DMS53 treated with DMSO at 0.1 percent for 48 hours (cell line): ENCODE results near the gene DPH1.

Source experiments
- DNase-seq: peaks from one replicate; lab custom pipeline; 2025; ENCODE audit not compliant: unreplicated experiment; lab: John Stamatoyannopoulos, UW

Gene DPH1

DNA sequence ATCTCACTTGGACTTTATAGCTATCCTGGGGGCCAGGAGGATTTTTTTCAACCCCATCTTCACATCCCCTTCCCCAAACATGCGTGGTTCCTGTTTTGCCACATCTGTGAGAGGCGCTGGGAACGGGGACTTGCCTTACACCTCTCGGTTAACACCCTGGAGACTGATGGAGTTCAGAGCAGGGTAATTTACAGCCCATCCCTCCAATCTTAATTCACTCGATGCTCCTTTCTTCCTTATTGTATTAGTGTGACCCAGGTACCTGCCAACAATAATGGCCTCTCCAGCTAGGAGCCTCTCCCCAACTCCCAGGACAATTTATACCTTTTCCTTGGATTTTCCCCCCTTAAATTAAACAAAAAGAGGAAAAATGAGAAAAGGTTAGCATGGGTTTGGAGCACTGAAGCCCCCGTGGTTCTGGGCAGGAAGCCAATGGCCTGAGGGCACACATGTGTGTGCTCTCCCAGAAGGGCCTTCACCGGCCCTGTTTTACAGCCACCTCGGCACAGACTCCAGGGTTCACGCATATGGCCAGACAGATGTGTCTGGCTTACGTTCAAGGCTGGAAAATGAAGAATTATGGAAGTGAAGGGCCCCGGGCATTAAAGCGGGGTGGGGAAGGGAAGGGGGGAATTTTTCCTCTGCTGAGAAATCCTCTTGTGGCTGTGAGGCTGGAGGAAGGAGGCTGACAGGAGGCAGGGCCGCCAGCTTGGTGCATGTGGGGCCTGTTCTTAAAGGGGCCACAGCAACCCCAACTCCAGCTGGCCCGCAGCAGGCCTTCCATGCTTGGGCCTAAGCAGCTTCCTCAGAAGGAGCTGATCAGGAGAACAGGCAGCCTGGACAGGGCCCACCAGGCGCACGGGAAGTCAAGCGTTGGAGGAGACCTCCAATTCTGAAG lies 46.4 kb downstream of the DPH1 start:
- no peak for DNase-seq

DNA sequence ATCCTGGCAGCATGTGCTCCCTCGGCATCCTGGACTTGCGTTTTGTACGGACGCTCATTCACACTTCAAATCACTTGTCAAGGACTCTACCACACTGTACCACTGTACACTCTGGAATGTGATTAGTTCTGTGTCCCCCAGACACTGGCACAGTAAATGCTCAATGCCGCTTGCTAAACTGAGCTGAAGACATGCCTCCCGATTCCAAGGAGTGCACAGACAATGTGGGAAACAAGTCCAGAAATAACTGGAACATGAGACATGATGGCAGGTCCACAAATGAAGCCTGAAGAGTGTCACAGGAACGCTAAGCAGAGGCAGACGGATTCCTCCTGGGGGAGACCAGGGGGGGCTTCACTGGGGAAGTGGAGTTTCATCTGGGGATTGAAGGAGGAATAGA lies 47.1 kb downstream of the DPH1 start:
- no peak for DNase-seq

- DNase-seq, result no peak
Measured at GRCh38 chr17:2081564-2081963, 51.6 kb downstream of the DPH1 start.

GRCh38 chr17:2082003-2082781 lies 52.2 kb downstream of the DPH1 start:
- DNase-seq, result no peak

DNA sequence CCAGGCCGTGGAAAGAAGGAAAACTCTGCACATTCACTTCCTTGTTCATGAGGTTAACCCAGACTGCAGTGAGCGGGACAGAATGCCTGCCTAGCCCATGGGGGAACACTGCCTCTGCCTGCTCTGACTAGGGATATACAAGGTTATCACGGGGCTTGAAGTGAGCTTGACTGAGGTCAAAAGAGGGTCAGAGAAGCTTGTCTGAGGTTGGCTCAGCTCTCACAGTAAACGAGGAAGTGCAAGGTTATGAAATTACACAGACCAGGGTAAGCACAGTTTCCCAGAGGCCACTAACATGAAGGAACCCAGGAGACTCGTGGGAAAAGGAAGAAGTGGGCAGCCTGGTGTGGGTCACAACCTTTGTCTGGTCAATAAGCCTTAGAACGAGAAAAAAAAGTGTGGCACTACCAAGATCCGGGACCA lies 53.7 kb downstream of the DPH1 start:
- DNase-seq, result no peak

- no peak for DNase-seq
Measured at GRCh38 chr17:2084036-2084765, 54.2 kb downstream of the DPH1 start.

GRCh38 chr17:2084766-2085647 lies 55.1 kb downstream of the DPH1 start:
- DNase-seq, result no peak

DNA sequence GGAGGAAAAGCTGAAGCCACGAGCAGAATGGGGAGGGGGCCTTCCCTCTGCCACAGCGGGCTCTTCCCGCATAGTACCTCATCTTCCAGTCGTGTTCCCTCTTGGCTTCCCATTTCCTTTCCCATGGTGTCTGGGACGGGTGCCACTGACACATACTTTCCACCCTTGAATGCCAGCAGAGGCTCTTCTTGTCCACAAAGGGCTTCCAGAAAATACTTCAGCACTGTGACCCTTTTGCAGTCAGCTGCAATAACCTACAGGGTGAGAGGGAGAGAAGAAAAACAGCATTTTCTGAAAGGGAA lies 55.6 kb downstream of the DPH1 start:
- DNase-seq, result no peak

GRCh38 chr17:2086306-2086705 lies 56.4 kb downstream of the DPH1 start:
- DNase-seq, result no peak

- no peak for DNase-seq
Measured at GRCh38 chr17:2087597-2088211, 57.8 kb downstream of the DPH1 start.

GRCh38 chr17:2089021-2089422 lies 59.1 kb downstream of the DPH1 start:
- DNase-seq, result no peak

- DNase-seq, result no peak
Measured at GRCh38 chr17:2090210-2090641, 60.3 kb downstream of the DPH1 start.

- DNase-seq, result no peak
Measured at GRCh38 chr17:2090804-2091534, 61.0 kb downstream of the DPH1 start.

DNA sequence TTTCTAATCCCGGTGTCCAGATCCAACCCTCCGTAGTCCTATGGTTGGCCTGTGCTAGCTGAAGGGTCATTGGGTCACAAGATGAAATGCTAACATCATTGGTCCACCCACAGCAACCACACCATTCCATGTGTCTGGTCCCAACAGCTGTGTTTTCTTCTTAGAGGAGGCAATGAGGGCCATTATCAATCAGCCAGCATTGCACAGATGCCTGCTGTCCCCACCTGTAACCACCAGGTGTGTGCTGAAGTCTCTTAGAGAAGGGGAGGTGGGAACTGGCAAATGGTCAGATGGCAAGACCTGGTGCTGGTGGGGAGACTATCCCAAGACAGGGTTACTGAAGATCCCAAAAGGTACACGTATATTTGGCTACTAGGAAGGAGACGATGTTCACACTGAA lies 62.3 kb downstream of the DPH1 start:
- no peak for DNase-seq

GRCh38 chr17:2093349-2093748 lies 63.4 kb downstream of the DPH1 start:
- DNase-seq, result no peak
